NOMO-1 treated with DMSO at 0.1 percent for 48 hours (cell line): Measurements from ENCODE around the gene STIM2.
"Not testable (repeated sequence)": the region's sequence is repeated elsewhere in the genome, so short reads cannot be mapped to it uniquely, and the experiment has no call there.

Experiments used
- DNase-seq: peaks from one replicate; lab custom pipeline; 2025; ENCODE audit not compliant: unreplicated experiment; lab: John Stamatoyannopoulos, UW

The STIM2 gene

DNA sequence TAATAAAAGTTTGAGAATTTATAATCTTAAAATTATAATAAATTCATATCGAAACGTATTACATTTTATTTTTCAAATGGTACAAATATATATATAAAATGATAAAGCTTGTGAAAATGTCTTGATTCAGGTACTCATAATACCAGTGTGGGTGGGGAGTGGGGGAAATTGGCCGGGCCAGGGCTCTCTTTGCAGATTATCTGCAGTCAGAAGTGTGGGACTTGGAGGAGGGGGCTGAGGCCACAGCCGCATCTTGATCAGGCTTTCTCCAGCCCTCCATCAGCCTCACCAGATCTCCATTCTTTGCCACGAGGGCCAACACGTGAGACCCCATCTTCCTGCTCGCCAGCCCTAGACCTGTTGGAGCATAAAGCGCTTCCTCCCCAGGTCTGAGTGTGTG is 86.7 kb downstream of the STIM2 start:
- DNase-seq = no peak

DNA sequence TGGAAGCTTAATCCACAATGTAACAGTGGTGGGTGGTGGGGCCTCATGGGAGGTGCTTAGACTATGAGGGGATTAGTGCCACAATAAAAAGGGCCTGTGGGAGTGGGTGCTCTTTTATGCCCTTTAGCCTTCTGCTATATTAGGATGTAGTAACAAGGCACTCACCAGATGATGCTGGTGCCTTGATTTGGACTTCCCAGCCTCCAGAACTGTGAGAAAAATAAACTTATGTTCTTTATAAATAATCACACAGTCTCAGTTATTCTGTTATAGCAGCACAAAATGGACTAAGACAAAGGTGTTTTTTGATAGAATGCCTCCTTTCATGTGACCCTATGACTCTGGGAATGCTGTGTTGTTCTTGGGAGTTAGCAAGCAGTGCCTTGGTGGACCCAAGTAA is 89.8 kb downstream of the STIM2 start:
- DNase-seq = no peak

DNA sequence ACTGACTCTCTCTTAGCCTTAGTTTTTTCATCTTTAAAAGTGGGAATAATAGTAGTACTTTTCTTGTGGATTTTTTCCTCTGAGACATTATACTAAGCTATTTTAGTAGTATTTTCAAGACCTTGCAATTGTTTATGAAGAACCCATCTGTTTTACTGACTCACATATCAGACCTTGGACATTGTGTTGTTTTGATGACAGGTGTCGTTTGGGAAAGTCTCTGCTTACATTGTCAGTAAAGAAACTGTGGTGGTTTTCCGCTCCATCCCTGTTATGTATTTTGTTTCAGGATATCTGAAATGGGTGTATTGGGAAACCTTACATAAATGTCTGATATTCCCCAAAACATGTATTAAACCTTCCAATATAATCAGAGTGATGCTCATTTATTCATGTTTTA is 92.2 kb downstream of the STIM2 start:
- DNase-seq = no peak

DNA sequence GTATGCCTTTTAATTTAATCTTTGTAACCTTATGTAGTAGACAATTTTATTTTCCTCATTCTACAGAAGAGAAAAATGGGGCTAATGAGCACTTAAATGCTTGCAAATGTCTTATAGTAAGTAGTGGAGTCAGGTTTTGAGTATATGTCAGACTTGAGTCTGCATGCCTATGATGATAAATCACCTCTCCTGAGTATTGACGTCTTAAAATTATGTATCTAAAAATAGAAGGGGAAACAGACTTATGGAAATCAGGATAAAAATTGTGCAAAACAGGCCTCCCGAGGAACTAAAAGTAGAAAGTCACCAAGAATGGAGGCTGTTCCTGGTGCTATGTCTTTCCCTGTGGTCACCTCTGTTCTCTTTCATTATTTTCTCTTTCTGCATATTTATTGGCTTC is 92.7 kb downstream of the STIM2 start:
- DNase-seq = no peak

DNA sequence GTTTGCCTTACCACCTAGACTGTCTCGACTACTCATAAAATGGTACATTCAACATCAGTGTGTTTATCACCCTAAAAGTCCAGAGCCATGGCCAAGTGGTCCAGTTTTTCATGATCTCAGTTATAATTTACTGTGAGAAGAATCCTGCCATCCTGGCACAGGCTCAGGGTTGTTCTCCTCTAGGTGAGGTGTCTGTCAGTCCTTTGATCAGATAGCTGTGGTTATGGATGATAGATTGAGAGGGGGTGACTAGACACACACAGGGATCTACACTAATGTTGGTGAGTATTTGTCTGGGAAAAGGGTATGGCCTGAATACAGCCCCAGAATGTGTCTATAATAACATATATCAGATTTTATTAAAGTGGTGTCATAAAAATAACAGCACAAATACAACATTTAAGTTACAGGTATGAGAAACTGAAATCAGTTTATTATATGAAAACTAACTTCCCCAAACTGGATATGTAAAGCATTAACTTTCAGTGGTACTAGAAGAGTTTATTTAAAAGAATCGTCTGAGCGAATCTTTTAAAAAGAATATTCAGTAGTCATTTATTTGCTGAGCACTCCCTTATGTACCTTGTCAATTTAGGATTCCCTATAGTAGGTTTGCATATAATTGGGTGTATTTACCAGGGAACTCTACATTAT is 93.3 kb downstream of the STIM2 start:
- no peak for DNase-seq

DNA sequence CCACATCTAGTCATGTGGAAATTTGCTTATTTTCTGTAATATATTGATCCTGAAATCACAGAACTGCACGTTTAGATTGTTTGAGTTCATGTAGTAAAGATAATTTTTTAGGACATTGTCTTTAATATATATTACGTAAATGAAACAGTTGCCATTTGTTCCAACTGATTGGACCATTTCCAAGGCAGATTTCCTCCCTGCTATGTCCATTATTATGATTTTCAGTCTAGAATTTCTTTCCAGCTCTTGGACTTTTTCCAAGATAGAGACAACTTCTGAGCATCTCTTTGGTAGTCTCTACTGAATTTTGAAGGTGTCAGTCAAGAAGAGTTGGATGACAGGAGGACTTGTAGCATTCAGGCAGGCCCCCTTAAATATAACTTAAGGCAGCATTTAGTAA is 94.6 kb downstream of the STIM2 start:
- DNase-seq = no peak

DNA sequence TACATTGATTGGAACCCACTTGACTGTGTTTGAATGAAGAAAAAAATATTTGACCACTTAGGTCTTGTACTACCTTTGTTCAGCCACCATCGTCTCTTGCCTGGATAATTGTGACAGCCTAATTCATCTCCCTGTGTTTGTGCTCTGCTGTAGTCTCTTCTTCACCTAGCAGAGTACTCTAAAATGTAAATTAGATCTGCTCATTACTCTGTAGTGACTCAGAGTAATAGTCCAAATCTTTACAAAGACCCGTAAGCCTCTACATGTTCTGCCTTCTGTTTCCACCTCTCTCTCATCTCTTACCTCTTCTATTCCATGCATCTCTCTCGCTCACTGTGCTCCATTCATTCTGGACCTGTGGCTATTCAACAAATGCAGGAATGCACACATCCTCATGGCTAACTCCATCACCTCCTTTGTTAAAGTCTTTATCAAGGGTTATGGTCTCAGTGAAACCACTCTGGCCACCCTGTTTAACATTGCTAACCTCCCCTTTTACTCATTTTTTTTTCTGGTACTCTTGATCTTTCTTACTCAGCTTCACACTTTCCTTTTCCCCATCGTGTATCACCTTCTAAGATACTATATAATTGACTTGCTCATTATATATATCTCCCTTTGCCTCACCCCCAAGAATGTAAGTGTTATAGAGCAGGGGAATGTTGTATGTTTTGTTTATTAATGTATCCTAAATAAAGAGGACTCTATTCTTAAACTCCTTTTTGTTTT is 98.4 kb downstream of the STIM2 start:
- DNase-seq = no peak

DNA sequence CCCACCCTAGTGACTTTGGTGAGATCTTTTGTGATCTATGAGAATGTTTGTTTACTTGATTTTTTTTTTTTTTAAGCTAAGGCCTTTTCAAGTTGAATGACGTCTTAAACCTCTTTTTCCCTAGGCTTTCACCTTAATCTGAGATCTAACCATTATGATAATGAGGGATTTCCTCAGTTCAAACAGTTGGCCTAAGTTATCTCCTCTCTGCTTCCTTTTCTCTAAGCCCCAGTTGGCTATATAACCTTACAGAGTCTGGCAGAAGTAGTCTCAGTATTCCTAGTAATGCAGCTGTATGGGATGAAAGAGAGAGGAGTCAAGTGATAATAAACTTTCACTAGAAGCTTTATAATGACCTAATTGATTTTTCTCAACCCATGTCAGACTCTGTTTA is 99.0 kb downstream of the STIM2 start:
- DNase-seq = no peak

DNA sequence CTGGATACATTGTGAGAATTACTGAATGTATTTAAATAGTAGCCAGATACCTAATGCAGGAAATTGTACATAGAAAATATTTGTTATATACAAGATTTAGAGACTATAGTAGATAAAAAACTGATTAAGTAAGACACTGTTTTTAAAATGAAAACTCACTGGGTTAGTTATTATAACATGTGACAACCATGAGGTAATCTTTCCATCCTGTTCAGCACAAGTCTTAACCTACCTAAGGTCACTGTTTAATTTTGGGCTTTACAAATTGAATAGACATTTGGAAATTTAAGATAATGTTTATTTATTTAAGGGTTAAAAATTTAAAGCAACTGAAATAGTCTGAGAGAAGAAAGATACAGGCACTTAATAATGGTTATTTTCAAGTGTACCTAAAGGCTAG is 102.1 kb downstream of the STIM2 start:
- no peak for DNase-seq

DNA sequence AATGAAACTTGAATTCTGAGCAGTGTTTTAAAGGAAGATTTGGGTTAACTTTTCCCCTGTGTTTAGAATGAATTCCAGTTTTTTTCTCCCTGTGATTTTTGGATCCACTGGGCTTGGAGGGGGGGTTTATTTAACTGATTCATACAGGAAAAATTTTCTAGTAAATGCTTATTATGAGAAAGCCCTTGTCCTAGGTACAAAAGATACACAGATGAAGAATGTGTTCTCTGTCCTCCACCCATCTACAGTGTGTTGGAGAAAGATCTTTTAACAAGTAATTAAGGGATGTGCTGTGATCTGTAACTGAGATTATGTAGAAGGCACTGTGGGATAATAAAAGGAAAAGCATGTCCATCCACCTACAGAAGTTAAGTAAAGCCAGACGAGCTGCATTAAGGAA is 103.9 kb downstream of the STIM2 start:
- DNase-seq = no peak

DNA sequence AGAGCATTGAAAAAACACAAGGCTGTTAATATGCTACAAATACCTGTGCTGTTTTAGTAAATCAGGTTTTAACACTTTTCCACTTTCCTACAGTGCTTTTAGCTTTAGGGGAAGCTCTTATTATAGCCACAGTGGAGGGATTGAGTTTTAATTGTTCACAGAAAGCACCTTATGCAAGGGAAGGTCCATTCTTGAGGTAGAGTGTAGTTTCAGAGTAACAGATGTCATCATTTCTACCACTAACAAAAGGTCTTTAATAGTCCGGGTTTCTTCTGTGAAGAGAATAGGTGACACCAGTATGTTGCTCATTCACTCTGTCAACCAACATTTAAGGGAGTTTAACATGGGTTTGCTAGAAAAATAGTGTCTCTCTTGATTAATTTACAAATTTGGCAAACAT is 104.4 kb downstream of the STIM2 start:
- no peak for DNase-seq

DNA sequence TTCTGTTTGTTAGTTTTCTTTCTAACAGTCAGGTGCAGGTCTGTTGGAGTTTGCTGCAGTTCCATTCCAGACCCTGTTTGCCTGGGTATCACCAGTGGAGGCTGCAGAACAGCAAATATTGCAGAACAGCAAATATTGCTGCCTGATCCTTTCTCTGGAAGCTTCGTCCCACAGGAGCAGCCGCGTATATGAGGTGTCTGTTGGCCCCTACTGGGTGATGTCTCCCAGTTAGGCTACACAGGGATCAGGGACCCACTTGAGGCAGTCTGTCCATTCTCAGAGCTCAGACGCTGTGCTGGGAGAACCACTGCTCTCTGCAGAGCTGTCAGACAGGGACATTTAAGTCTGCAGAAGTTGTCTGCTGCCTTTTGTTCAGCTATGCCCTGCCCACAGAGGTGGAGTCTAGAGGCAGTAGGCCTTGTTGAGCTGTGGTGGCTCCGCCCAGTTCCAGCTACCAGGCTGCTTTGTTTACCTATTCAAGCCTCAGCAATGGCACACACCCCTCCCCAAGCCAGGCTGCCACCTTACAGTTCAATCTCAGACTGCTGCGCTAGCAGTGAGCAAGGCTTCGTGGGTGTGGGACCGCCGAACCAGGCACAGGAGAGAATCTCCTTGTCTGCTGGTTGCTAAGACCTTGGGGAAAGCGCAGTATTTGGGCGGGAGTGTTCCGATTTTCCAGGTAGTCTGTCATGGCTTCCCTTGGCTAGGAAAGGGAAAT is 115.0 kb downstream of the STIM2 start:
- DNase-seq = not testable (repeated sequence)

DNA sequence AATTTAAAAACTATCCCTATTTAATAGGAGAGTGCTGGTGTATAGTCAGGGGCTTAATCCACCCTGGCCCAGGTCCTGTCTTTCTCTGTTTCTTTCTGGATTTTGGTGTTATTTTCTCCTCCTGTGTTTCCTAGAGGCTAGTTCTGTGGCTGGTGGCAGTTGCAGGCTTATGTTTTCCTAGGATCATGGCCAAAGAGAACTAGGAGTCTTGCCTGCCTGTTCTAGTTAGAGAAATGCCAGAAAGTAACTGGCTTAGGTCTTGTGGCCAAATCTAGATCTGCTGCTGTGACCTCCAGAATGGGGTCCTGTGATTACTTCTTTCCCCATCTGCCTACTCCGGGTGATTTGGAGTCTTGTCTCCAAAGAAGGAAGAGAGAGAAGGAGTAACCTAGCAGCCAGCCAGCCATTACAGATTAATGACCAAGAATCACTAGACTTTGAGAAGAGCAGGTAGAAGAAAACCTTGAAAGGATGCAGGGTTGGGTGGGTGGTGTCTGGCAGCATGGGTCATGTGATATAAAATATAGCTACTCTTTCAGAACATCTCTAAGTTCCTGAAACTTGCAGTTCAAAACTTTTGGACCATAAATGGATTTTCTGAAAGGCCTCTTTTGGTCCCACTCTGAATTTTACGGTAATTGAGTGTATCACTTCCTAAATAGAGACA is 117.9 kb downstream of the STIM2 start:
- DNase-seq = no peak

DNA sequence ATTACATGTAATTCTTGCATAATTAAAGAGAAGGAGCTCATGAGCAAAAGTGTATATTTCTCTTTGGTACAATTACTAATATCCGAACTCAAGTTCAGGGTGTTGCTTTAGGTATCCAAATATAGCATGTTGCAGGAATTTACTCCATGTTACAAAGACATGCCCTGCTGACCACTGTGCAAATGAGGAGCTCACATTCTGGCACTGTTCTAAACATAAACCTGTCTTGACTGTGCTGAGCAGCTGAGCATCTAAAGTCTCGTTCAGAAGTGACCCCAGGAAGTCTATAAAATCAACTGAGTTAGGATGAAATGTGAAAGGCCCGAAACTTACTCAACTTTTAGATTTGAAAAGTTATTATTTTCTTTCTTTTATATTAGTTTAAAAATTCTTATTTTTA is 124.3 kb downstream of the STIM2 start:
- DNase-seq = no peak

DNA sequence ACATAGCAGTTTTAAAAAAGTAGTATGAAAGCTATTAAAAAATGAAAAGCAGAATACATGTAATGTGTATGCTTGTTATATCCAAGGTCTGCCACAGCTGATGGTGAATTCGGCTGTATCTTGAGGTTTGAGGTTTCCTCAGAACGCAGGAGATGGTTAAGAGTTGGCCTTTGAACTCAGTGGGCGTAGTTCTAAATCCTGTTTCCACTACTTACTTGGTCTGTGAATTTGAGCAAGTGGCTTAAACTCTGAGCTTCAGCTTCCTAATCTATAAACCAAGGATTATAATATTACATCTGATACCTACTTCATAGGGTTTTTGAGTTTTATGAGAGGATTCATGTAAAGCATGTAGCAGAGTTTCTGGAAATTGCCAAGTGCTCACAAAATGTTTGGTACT is 125.2 kb downstream of the STIM2 start:
- no peak for DNase-seq

DNA sequence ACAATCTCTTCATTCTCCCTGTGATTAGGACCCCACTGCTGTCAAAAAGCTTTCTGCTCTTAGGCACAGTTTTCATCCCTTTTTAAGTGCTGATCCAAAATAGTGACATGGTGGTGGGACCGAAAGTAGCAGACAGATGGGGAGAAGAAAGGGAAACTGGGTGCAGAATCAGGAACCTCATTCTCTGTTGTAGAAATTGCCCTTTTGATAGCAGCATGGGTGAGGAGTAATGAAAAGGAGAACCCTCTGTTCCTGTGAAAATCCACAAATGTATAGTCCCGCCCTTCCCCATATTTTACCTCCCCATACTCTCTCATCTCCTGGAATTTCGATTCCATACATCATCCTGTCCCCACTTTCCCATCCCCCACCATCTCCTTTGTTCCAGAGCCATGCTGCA is 126.5 kb downstream of the STIM2 start:
- DNase-seq = no peak

DNA sequence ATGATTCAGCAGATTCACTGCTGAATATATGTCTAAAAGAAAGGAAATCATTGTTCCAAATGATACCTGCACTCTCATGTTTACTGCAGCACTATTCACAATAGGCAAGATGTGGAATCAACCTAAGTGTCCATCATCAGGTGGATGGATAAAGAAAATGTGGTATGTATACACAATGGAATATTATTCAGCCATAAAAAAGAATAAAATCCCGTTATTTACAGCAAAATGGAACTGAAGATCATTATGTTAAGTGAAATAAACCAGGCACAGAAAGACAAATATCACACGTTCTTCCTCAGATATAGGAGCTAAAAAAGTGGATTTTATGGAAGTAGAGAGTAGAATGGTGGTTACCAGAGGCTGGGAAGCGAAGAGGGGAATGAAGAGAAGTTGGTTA is 130.4 kb downstream of the STIM2 start:
- DNase-seq = no peak

DNA sequence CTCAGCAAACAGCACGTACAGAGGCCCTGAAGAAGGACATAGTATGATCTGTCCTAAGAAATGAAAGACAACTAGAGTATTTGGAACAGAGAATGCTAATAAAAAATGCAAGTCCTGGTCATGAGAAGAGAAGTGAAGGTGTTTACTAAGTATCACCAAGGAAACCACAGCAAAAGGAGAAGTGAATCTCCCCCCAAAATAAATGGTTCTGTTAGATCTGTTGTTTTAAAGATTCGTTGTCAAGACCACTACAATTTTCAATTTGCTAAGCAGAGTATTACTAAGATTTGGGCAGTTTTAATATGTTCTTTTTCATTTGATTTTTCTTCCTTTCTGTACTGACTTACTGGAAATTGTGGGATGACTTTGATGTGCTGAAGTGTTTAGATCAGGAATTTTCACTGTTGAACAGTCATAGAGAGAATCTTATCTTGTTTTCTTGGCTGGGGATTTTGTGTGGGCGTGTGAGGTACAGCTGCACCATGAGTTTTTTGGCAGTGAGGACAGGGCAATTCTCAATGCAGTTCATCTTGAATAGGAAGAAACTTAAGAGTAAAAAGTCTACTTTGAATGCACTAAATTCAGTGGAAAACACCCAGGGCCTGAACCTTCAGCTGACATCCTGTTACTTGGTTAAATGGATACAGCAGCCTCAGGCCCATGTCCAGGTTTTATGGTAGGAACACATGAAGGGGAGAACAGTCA is 132.2 kb downstream of the STIM2 start:
- peak; percentile 92 for DNase-seq

DNA sequence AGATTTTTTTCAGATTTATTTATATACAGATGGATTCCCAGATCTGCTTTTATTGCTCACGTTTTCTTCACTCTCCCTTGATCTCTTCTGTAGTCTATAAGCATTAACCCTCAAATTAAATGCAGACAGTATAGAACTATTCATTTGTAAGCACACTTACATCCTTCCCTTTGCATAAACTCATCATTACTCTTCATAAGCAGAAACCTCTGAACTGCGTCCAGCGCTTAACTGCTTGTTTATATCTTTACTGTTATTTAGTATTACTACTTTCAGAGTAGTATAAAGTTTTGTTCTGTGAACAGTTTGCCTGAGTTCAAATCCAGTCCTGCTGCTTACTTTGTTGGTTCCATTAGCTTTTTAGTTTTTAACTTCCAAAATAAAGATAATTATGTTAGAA is 132.9 kb downstream of the STIM2 start:
- no peak for DNase-seq

DNA sequence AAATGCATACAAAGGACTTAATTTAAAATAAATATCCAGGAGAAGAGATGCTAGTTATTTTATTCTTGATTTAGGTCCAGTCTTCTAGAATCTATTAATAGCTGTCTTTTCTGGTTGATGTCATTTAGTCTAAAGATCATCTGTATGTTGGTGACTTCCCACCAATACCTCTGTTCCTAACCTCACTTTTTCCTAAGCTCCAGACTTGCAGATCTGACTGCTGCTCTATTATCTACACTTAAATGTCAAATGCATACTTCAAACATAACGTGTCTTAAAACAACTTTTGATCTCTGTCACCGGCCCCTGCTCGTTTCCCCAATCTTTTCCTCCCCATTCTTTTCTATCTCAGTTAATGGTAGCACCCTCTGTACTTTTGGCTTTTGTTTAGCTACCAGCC is 133.3 kb downstream of the STIM2 start:
- DNase-seq = no peak

DNA sequence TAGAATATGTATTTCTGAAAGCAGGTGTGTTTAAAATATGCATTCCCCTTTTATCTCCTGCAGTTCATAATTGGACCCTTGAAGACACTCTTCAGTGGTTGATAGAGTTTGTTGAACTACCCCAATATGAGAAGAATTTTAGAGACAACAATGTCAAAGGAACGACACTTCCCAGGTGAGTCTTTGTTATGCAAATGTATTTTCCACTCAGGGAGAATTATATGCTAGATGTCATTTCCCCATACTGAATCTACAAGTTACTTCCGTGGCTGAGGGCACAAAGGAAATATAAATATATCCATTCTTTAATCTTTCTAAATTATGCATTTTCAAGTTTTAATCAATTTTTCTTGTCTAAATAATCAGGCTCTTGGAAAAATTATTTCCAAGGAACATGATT is 134.7 kb downstream of the STIM2 start:
- no peak for DNase-seq
